ENCODE measurements around the gene BCAP29.

GRCh38 chr7:107630342-107630741 lies 50.3 kb downstream of the BCAP29 start:
- TF ChIP-seq CTCF (IDR thresholded peaks at IDR 0.05) = no peak
- TF ChIP-seq POLR2AphosphoS5 (IDR thresholded peaks at IDR 0.05) = no peak
- no peak for TF ChIP-seq EP300 (IDR thresholded peaks at IDR 0.05)

Data from sigmoid colon (tissue), 4 donors.